Limb (tissue), 2 donors: Measurements from ENCODE around the gene FKBP15.

Source experiments
- DNase-seq, 2 donors: peaks; one replicate each; pipeline ENCODE4 v3.0.0-alpha.2; 2016; ENCODE audit errors: extremely low spot score in 2 of 2

Gene FKBP15

GRCh38 chr9:113231701-113232100 is 10.6 kb upstream of the FKBP15 start:
- DNase-seq = no peak

GRCh38 chr9:113228130-113228665 is 7.1 kb upstream of the FKBP15 start:
- DNase-seq = no peak

GRCh38 chr9:113227436-113227835 is 6.4 kb upstream of the FKBP15 start:
- no peak for DNase-seq

GRCh38 chr9:113223963-113224362 is 2.9 kb upstream of the FKBP15 start:
- no peak for DNase-seq

- no peak for DNase-seq
Observed at GRCh38 chr9:113222482-113222841, 1.4 kb upstream of the FKBP15 start.

GRCh38 chr9:113221800-113222481 is 864 bp upstream of the FKBP15 start:
- DNase-seq = no peak

GRCh38 chr9:113220467-113221002 is 542 bp downstream of the FKBP15 start:
- no peak for DNase-seq

GRCh38 chr9:113219969-113220368 is 1.1 kb downstream of the FKBP15 start:
- no peak for DNase-seq

- DNase-seq = no peak
Observed at GRCh38 chr9:113219186-113219936, 1.7 kb downstream of the FKBP15 start.

GRCh38 chr9:113216406-113216805 is 4.7 kb downstream of the FKBP15 start:
- DNase-seq = no peak

- no peak for DNase-seq
Observed at GRCh38 chr9:113215132-113215531, 5.9 kb downstream of the FKBP15 start.

- DNase-seq = no peak
Observed at GRCh38 chr9:113210815-113211214, 10.3 kb downstream of the FKBP15 start.

GRCh38 chr9:113205861-113206260 is 15.2 kb downstream of the FKBP15 start:
- no peak for DNase-seq

- no peak for DNase-seq
Observed at GRCh38 chr9:113205432-113205831, 15.6 kb downstream of the FKBP15 start.

- DNase-seq = no peak
Observed at GRCh38 chr9:113199683-113200329, 21.3 kb downstream of the FKBP15 start.

GRCh38 chr9:113192455-113192854 is 28.6 kb downstream of the FKBP15 start:
- DNase-seq = no peak

GRCh38 chr9:113187929-113188595 is 33.0 kb downstream of the FKBP15 start:
- DNase-seq = no peak

GRCh38 chr9:113186137-113186755 is 34.8 kb downstream of the FKBP15 start:
- no peak for DNase-seq

- no peak for DNase-seq
Observed at GRCh38 chr9:113185271-113185670, 35.8 kb downstream of the FKBP15 start.

- no peak for DNase-seq
Observed at GRCh38 chr9:113184539-113184938, 36.5 kb downstream of the FKBP15 start.

GRCh38 chr9:113183956-113184488 is 37.1 kb downstream of the FKBP15 start:
- DNase-seq = no peak
